DMS114 treated with DMSO at 0.1 percent for 48 hours (cell line): ENCODE measurements around the gene LY86.

Experiments
- DNase-seq: peaks from one replicate; lab custom pipeline; 2025; ENCODE audit not compliant: unreplicated experiment; lab: John Stamatoyannopoulos, UW

Gene LY86

GRCh38 chr6:6588064-6588923, at the start of gene LY86:
Gene LY86 (plus strand): TSS chr6:6588720. CDS start chr6:6588735, 15 bp downstream.
- DNase-seq, result no peak

GRCh38 chr6:6539036-6539435, 49.5 kb upstream of the LY86 start:
- no peak for DNase-seq

- DNase-seq, result no peak
Measured at GRCh38 chr6:6542357-6542756, 46.2 kb upstream of the LY86 start.

- DNase-seq, result no peak
Measured at GRCh38 chr6:6543181-6543879, 45.2 kb upstream of the LY86 start.

- DNase-seq, result no peak
Measured at GRCh38 chr6:6545616-6546317, 42.8 kb upstream of the LY86 start.

GRCh38 chr6:6546318-6547109, 42.0 kb upstream of the LY86 start:
- DNase-seq, result no peak

- DNase-seq, result peak; percentile 84
Measured at GRCh38 chr6:6547110-6547879, 41.2 kb upstream of the LY86 start.

- no peak for DNase-seq
Measured at GRCh38 chr6:6556161-6556737, 32.3 kb upstream of the LY86 start.

GRCh38 chr6:6556738-6557503, 31.6 kb upstream of the LY86 start:
- DNase-seq, result peak; percentile 18

GRCh38 chr6:6557504-6557839, 31.0 kb upstream of the LY86 start:
- DNase-seq, result no peak

- DNase-seq, result no peak
Measured at GRCh38 chr6:6557886-6558285, 30.6 kb upstream of the LY86 start.

GRCh38 chr6:6559994-6560570, 28.4 kb upstream of the LY86 start:
- DNase-seq, result no peak

GRCh38 chr6:6560909-6561308, 27.6 kb upstream of the LY86 start:
- DNase-seq, result no peak

- no peak for DNase-seq
Measured at GRCh38 chr6:6564154-6564553, 24.4 kb upstream of the LY86 start.

- no peak for DNase-seq
Measured at GRCh38 chr6:6565069-6565468, 23.5 kb upstream of the LY86 start.

- no peak for DNase-seq
Measured at GRCh38 chr6:6565488-6565887, 23.0 kb upstream of the LY86 start.

GRCh38 chr6:6566766-6567165, 21.8 kb upstream of the LY86 start:
- no peak for DNase-seq

GRCh38 chr6:6569096-6569810, 19.3 kb upstream of the LY86 start:
- DNase-seq, result no peak
